ENCODE measurements around the gene NAGLU. TPM values are rescaled to one million over a fixed set of nuclear protein-coding genes. Genes with fewer than 3 reads are reported as not detected.

Gene NAGLU
- total and polyA plus RNA-seq, 2 of the 13 experiments (the other 11 are each of a cell fraction or from before 2014, with no cell fraction given): 28.2 to 40.1 TPM

DNA sequence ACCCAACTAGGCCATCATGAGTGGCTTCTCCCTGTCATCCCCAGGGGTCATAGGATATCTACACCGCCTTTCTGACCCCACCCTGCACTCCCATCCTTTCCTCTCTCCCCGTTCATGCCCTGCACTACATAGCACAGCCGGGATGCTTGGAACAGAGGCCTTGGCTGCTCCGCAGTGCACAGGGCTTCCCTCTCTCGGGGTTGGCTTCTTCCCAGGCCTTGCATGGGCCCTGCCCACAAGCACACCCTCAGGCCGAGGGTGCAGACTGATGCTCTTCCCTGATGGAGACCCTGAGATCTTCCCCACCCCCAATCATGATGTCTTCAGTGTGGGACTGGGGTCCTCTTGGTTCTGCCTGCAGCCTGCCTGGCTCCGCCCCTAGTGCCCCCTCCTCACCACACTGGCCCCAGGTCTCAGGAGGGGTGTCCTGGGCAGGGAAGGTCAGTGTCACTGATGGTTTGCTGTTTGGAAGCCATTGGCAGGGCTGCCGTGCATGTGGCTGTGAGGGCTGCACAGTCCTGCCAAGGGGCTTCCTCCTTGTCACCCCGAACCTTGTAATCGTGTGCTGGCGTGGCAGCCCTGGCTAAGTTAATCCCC is 14.3 kb upstream of the NAGLU start (continued):
- TF ChIP-seq AGO2 (optimal IDR thresholded peaks at IDR 0.05; ENCODE audit: low read depth, low read length) (peak; percentile 48), TP53 (CRISPR knock-in tag; conservative IDR thresholded peaks at IDR 0.05) (no peak)

DNA sequence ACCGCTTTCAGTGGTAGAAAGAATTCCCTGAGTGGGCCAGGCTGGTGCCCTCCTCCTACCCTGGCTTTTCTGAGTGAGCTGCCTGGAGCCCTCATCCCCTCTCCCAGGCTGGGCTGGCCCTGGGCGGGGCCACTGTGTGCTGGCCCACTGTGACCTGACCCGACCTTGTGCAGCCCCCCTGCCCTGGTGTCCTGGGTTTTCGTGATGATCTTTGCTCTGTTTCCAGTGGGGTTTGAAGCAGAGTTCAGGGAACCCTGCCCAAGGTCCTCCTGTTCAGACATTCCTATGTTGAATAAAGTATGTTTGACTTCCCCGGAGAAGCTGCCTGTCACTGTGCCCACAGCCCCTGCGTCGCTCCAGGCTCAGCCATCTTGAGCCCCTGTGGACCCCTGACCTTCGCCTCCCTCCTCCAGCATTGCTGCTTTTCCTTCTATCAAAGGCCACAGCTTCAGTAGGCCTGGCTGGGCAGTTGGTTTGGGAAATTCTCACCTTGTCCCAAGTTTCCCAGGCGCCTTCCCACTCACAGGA is 13.7 kb upstream of the NAGLU start:
- peak overlapping the region; percentile 71 for H3K27ac ChIP-seq (ENCODE audit: extremely low read length, insufficient read depth, low read length)
- H3K4me3 ChIP-seq (replicated peaks in 1 of 3; ENCODE audit: insufficient read depth in 1 of 3, low read depth in 2 of 3, low read length in 3 of 3): no peak overlapping the region; a peak in 1 of 6 replicates
- FAIRE-seq (no peak), DNase-seq (ENCODE audit: low spot score) (peak; percentile 57), ATAC-seq (peak; percentile 38)
- no peak overlapping the region for H2AFZ ChIP-seq (ENCODE audit: low read length)
- H3K4me2 ChIP-seq (ENCODE audit: low read depth, low read length): peak overlapping the region; percentile 47
- H3K4me1 ChIP-seq (ENCODE audit: insufficient read depth, low read length): peaks cover 94% of the 10 kb centered on the region
- CTCF ChIA-PET (ENCODE audit: low intra/inter-chr PET ratio, low total read pairs): no interaction called here
- WGBS (ENCODE audit: low lambda C conversion rate): 47% methylated on average over 9 of the region's 9 CpGs
- in situ Hi-C loops (cut with HindIII; ENCODE audit: extremely low pct_ligation_motif_present, low pct_unique_long_range_greater_than_20kb) (loop anchor here (5.0 kb wide), 1 partner anchor 200 kb away; no protein-coding TSS in a partner anchor), intact Hi-C loops (cut with micrococcal nuclease; ENCODE audit: unreplicated experiment) (no loop called here)
- peak overlapping the region; percentile 33 for H3K9ac ChIP-seq (ENCODE audit: insufficient read depth, low read depth, low read length)
- no peaks in the 10 kb centered on the region for H4K20me1 ChIP-seq (ENCODE audit: insufficient read depth, low read length)
- no peaks in the 10 kb centered on the region for H3K9me3 ChIP-seq (ENCODE audit: low read length)
- H3K79me2 ChIP-seq (ENCODE audit: insufficient read depth, low read length): no peaks in the 10 kb centered on the region
- H3K36me3 ChIP-seq (replicated peaks in 1 of 2; ENCODE audit: control insufficient read depth in 1 of 2, insufficient read depth in 2 of 2, low read length in 2 of 2): peaks cover 4 to 7% of the 10 kb centered on the region in 2 experiments; a peak in 4 of 5 replicates
- H3K27me3 ChIP-seq (ENCODE audit: control insufficient read depth in 1 of 2, insufficient read depth in 2 of 2, low read length in 2 of 2): no peaks in the 10 kb centered on the region
- no TSS peak for BruUV-seq (replicated peaks)
- POLR2A ChIA-PET: interaction anchor here (0.5 to 1.8 kb wide), 9 partner anchors 8 to 688 kb away, joined by 3 to 15 read pairs (median 4); partner anchors contain the start of genes CAVIN1, NAGLU and STAT3
- TF ChIP-seq ZNF737 (CRISPR knock-in tag; IDR thresholded peaks at IDR 0.05; ENCODE audit: borderline replicate concordance) (no peak), ZNF20 (CRISPR knock-in tag; IDR thresholded peaks at IDR 0.05) (no peak), TGIF2 (CRISPR knock-in tag; IDR thresholded peaks at IDR 0.05) (no peak), ZNF160 (CRISPR knock-in tag; IDR thresholded peaks at IDR 0.05) (no peak), ZMYM2 (CRISPR knock-in tag; IDR thresholded peaks at IDR 0.05) (peak; percentile 83), LCORL (IDR thresholded peaks at IDR 0.05) (no peak), LCORL (CRISPR knock-in tag; IDR thresholded peaks at IDR 0.05) (peak; percentile 97), KDM3A (CRISPR knock-in tag; IDR thresholded peaks at IDR 0.05; ENCODE audit: low read depth) (no peak), SETDB1 (CRISPR knock-in tag; IDR thresholded peaks at IDR 0.05; ENCODE audit: borderline replicate concordance) (0 out of 2 replicates have a peak, but pooled peaks have one; percentile 6), PAF1 (CRISPR knock-in tag; IDR thresholded peaks at IDR 0.05) (no peak), RARA (CRISPR knock-in tag; IDR thresholded peaks at IDR 0.05) (peak; percentile 87), HNF4A (CRISPR knock-in tag; IDR thresholded peaks at IDR 0.05) (peak; percentile 96), ZNF230 (CRISPR knock-in tag; IDR thresholded peaks at IDR 0.05) (no peak), CAMTA2 (CRISPR knock-in tag; IDR thresholded peaks at IDR 0.05; ENCODE audit: borderline replicate concordance) (no peak)
- TF ChIP-seq, protein P1, sequence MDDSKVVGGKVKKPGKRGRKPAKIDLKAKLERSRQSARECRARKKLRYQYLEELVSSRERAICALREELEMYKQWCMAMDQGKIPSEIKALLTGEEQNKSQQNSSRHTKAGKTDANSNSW (CRISPR knock-in tag; IDR thresholded peaks at IDR 0.05; ENCODE audit: borderline replicate concordance): no peak
- TF ChIP-seq, protein P2, sequence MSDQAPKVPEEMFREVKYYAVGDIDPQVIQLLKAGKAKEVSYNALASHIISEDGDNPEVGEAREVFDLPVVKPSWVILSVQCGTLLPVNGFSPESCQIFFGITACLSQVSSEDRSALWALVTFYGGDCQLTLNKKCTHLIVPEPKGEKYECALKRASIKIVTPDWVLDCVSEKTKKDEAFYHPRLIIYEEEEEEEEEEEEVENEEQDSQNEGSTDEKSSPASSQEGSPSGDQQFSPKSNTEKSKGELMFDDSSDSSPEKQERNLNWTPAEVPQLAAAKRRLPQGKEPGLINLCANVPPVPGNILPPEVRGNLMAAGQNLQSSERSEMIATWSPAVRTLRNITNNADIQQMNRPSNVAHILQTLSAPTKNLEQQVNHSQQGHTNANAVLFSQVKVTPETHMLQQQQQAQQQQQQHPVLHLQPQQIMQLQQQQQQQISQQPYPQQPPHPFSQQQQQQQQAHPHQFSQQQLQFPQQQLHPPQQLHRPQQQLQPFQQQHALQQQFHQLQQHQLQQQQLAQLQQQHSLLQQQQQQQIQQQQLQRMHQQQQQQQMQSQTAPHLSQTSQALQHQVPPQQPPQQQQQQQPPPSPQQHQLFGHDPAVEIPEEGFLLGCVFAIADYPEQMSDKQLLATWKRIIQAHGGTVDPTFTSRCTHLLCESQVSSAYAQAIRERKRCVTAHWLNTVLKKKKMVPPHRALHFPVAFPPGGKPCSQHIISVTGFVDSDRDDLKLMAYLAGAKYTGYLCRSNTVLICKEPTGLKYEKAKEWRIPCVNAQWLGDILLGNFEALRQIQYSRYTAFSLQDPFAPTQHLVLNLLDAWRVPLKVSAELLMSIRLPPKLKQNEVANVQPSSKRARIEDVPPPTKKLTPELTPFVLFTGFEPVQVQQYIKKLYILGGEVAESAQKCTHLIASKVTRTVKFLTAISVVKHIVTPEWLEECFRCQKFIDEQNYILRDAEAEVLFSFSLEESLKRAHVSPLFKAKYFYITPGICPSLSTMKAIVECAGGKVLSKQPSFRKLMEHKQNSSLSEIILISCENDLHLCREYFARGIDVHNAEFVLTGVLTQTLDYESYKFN (CRISPR knock-in tag; conservative IDR thresholded peaks at IDR 0.05): peak; percentile 81
- TF ChIP-seq, protein P3, sequence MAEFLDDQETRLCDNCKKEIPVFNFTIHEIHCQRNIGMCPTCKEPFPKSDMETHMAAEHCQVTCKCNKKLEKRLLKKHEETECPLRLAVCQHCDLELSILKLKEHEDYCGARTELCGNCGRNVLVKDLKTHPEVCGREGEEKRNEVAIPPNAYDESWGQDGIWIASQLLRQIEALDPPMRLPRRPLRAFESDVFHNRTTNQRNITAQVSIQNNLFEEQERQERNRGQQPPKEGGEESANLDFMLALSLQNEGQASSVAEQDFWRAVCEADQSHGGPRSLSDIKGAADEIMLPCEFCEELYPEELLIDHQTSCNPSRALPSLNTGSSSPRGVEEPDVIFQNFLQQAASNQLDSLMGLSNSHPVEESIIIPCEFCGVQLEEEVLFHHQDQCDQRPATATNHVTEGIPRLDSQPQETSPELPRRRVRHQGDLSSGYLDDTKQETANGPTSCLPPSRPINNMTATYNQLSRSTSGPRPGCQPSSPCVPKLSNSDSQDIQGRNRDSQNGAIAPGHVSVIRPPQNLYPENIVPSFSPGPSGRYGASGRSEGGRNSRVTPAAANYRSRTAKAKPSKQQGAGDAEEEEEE (CRISPR knock-in tag; IDR thresholded peaks at IDR 0.05; ENCODE audit: borderline replicate concordance): no peak

Data from HepG2 (cell line).